ENCODE data around the gene SSBP3. TPM values are rescaled to one million over a fixed set of nuclear protein-coding genes. Genes with fewer than 3 reads are reported as not detected.
"Not testable (repeated sequence)": the region's sequence is repeated elsewhere in the genome, so short reads cannot be mapped to it uniquely, and the experiment has no call there.

The SSBP3 gene
- total RNA-seq, 1 donor: 11.7 TPM

GRCh38 chr1:54437783-54438182, 31.6 kb upstream of the SSBP3 start:
- TF ChIP-seq CTCF (IDR thresholded peaks at IDR 0.05; ENCODE audit: insufficient read depth, low read length): no peak
- H3K4me3 ChIP-seq (ENCODE audit: low read depth, low read length): no peak overlapping the region

GRCh38 chr1:54436826-54437225, 30.6 kb upstream of the SSBP3 start:
- no peak overlapping the region for H3K4me3 ChIP-seq (ENCODE audit: low read depth, low read length)
- DNase-seq (ENCODE audit: low read depth): no peak
- no peak for TF ChIP-seq CTCF (IDR thresholded peaks at IDR 0.05; ENCODE audit: insufficient read depth, low read length)

More at GRCh38 chr1:54437783-54438182, 31.6 kb upstream of the SSBP3 start:
- DNase-seq (ENCODE audit: low read depth): no peak

- DNase-seq (ENCODE audit: low read depth): no peak
Observed at GRCh38 chr1:54429838-54430237, 23.6 kb upstream of the SSBP3 start.

GRCh38 chr1:54428837-54429518, 22.8 kb upstream of the SSBP3 start:
- no peak for TF ChIP-seq CTCF (IDR thresholded peaks at IDR 0.05; ENCODE audit: insufficient read depth, low read length)
- DNase-seq (ENCODE audit: low read depth): no peak
- no peak overlapping the region for H3K4me3 ChIP-seq (ENCODE audit: low read depth, low read length)

More at GRCh38 chr1:54429838-54430237, 23.6 kb upstream of the SSBP3 start:
- TF ChIP-seq CTCF (IDR thresholded peaks at IDR 0.05; ENCODE audit: insufficient read depth, low read length): no peak
- no peak overlapping the region for H3K4me3 ChIP-seq (ENCODE audit: low read depth, low read length)

- peak; percentile 19 for TF ChIP-seq CTCF (IDR thresholded peaks at IDR 0.05; ENCODE audit: insufficient read depth, low read length)
- DNase-seq (ENCODE audit: low read depth): no peak
- no peak overlapping the region for H3K4me3 ChIP-seq (ENCODE audit: low read depth, low read length)
Observed at GRCh38 chr1:54425152-54425584, 19.0 kb upstream of the SSBP3 start.

GRCh38 chr1:54424398-54424797, 18.2 kb upstream of the SSBP3 start:
- TF ChIP-seq CTCF (IDR thresholded peaks at IDR 0.05; ENCODE audit: insufficient read depth, low read length): no peak
- no peak for DNase-seq (ENCODE audit: low read depth)

GRCh38 chr1:54421101-54421504, 14.9 kb upstream of the SSBP3 start:
- no peak for TF ChIP-seq CTCF (IDR thresholded peaks at IDR 0.05; ENCODE audit: insufficient read depth, low read length)
- no peak for DNase-seq (ENCODE audit: low read depth)
- H3K4me3 ChIP-seq (ENCODE audit: low read depth, low read length): no peak overlapping the region

More at GRCh38 chr1:54424398-54424797, 18.2 kb upstream of the SSBP3 start:
- no peak overlapping the region for H3K4me3 ChIP-seq (ENCODE audit: low read depth, low read length)

- H3K4me3 ChIP-seq (ENCODE audit: low read depth, low read length); DNase-seq (ENCODE audit: low read depth): not testable (repeated sequence)
Observed at GRCh38 chr1:54418598-54418997, 12.4 kb upstream of the SSBP3 start.
